HG03439 (cell line): Measurements from ENCODE around the gene PPP6R1.
"Not testable (repeated sequence)": the region's sequence is repeated elsewhere in the genome, so short reads cannot be mapped to it uniquely, and the experiment has no call there.

Experiments
- ATAC-seq: cut with Tn5 transposase; IDR thresholded peaks from one replicate; pipeline ENCODE4 v1.9.1; 2021; ENCODE audit warnings: mild to moderate bottlenecking, moderate library complexity; ENCODE audit not compliant: unreplicated experiment

PPP6R1 gene

DNA sequence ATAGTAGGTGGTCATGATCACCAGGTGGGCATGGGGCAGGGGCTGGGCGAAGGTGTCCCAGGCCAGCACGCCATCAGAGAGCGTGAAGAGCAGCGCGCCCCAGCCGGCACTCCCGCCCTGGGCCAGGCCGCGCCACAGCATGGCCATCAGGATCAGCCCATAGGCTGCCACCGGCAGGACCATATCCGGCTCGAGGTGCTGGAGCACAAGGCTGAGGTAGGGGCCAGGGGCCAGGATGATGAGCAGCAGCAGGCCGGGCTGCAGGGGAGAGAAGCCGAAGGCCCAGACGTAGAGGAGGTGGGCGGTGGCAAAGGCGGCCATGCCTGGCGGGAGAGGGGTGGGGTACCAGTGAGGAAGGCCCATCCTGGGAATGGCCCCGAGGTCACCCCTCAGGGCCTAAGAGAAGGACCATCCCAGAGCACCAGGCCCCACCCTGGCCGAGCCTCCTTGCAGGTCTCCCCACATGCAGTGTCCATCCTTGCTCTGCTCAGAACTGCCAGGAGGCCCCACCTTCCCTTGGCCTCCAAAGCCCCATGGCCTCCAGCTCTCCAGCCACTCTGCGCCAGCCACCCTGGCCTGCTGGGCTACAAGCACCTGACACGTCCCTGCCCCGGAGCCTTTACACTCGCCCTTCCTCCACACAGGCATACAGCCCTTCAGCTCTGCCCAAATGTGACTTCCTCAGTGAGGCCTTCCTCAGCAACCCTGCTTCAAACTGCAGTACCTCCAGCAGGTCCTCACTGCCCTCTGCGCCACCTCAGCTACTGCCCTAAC, 31.4 kb downstream of the PPP6R1 start:
- ATAC-seq = no peak

DNA sequence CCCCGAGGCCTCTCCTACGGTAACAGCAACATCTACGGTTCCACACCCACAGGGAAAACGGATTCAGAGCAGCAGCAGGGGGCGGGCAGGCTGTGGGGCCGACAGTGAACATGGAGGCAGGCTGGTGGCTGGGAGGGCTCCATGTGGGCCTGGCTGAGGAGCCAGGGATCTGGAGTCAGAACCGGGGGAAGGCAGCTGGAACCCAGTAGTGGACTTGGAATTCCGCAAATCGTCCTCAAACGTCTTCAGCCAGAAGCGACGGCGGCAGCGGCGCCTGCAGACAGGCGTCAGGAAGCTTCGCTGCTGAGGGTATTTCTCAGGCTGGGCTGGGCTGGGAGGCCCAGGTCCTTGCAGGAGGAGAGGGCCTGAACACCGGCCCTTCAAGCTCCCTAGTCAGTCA, 32.0 kb downstream of the PPP6R1 start:
- ATAC-seq = no peak

- ATAC-seq = no peak
These were observed 32.5 kb downstream of the PPP6R1 start for GRCh38 chr19:55226273-55226672.

GRCh38 chr19:55225415-55225958, 33.3 kb downstream of the PPP6R1 start:
- ATAC-seq = no peak

DNA sequence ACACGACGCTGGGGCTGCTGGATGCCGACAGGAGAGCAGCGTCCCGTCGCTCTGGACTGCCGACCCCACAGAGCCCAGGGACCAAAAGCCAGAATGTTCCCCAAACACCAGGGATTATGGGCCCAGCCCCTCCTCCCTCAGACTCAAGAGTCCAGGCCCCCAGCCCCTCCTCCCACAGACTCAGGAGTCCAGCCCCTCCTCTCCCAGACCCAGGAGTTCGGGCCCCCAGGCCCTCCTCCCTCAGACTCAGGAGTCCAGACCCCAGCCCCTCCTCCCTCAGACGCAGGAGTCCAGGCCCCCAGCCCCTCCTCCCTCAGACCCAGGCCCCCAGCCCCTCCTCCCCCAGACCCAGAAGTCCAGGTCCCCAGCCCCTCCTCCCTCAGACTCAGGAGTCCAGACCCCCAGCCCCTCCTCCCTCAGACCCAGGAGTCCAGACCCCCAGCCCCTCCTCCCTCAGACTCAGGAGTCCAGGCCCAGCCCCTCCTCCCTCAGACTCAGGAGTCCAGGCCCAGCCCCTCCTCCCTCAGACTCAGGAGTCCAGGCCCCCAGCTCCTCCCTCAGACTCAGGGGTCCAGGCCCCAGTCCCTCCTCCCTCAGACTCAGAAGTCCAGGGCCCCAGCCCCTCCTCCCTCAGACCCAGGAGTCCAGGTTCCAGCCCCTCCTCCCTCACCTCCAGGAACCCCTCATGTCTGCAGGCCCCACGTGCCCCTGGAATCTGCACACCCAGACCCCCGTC, 34.0 kb downstream of the PPP6R1 start:
- not testable (repeated sequence) for ATAC-seq

DNA sequence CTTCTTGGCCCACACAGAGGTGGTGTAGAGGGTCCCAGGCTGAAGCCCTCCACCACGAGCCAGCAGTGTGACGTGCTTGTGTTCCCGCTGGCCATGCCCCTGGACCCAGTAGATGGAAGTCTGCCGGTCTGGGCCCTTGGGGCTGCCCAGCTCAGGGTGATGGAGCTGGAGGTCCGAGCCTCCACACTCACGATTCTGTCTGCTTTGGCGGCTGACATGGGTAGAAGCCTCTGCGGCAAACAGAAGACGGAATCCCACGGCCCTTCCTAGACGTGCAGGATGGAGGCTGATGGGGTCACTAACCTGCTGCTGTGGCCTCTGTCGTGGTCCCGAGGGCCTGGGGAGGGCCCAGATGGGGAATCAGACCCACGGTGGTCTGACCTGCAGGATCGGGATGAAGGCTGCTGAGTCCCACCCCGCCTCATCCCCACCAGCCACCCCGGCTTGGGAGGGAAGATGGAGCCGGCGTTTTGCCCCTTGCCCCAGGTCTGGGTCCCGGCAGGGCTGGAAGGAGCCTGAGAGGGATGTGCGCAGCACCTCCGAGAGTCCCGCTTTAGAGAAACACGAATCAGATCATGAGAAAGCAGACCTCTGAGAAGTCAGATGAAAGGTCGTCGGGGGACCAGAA, 34.7 kb downstream of the PPP6R1 start:
- no peak for ATAC-seq

GRCh38 chr19:55223291-55224037, 35.4 kb downstream of the PPP6R1 start:
- ATAC-seq = no peak

DNA sequence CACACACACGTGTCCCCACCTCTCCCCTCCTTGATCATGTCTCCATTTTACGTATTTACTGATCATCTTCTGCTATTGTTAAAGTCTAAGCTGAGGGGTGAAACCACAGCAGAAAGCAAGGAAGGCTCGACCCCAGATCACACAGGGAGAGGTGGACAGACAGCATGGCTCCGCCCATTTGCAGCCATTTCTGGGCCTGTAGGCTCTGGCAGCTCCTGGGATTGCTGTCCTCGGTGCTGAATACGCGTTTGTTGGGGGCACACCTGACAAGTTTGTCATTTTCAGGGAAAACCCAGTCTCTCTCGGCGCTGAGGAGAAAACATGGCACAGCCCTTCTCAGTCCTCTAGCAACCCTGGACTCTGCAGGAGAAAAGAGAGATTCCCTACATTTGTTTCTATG, 38.3 kb downstream of the PPP6R1 start:
- ATAC-seq = no peak

DNA sequence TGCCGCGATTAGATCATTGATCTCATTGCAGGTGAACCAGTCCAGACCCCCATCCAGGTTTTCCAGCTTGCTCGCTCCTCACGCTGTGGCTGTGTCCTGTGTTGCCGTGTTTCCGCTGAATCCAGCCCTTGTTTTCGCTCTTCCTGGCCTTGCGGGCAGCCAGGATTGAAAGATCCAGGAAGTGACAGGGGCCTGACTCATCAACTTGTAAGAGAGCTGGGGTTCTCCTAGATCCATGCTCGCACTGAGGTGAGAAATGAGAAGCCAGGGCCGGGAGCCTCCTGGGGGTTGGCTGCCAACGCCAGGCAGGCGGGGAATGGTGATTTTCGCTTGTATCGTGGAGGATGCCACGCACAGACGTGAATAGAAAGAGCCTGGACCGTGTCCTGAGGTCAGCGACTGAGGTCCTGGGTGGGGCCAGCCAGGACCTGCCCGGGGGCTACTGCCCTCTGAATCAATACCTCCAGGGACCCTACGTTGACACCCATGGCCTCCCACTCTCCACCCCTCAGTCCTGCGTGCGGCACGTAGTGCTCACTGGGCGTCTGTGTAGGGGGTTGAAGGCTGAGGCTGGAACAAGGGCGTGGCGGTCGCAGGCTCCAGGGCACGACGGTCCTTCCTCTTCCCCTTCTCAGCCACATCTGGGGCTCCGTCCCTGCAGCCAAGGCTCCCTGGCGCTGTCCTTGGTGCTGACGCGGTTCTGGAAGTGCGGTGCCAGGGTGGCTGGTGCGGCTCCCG, 42.2 kb downstream of the PPP6R1 start:
- ATAC-seq = no peak

DNA sequence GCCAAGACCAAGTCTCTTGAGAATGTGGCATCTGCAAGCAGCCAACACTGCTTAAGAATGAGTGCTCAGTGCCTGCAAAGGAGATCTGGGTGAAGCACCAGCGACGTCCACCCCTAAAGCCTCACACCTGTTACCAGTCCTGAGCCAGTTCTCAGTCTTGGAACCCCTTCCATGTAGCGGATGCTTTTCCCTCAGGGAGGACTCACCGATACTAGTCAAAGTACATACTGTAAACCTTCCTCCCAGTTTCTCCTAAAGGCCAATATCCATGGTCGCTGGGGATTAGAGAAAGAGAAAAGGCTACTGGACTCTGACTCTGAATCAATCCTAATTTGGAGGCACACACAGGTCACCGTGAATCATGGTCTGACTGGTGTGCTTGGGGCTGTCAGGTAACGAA, 45.3 kb downstream of the PPP6R1 start:
- no peak for ATAC-seq

DNA sequence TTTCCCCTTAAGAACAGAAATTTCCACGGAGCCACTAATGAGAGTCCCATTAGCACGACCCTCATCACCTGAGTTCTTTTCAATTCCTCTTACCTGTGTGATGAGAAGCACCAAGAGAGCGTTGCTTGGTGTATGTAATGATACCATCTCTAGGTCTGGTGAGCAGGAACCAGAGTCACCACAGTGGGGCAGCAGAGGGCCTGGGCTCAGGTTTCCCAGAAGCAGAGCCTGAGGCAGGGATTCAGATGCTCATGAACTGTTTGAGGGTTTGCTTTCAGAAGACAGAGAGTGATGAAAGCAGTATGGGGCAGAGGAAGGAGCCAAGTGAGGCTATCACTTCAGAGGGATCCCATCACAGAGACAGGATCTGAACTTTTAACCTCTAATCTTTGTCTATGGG, 46.4 kb downstream of the PPP6R1 start:
- ATAC-seq = no peak

DNA sequence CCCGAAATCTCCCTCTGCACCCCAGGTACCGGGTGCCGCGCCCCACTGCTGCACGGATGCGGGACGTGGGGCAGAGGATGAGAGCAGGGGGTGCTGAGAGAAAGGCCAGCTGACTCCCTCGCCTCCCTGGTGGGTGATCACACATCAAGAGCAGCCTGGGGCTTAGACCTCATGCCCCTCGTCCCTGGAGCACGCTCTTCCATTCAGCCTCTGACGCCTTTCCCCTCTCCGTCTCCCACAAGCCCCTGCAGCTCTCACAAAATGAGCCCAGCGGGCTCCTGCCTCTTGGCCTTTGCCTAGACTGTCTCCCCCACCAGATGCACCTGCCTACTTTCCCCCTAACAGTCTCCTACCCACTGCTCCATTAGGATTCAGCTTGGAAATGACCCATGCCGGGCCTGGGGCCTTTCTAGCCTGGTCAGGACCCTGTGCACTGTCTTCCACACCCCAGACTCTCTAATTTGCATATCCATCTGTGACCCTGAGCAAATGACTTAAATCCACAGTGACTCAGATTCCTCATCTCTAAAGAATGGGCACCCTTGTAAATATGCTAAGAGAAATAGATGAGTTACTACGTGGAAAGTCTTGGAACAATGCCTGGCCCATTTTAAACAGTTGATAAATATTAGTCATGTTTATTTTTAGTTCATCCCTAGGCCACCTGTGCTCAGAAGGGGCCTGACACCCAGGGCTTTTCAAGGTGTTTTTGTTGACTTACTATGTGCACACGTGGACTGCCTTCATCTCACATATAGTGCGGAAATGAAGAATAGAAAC, 48.9 kb downstream of the PPP6R1 start:
- ATAC-seq = no peak

DNA sequence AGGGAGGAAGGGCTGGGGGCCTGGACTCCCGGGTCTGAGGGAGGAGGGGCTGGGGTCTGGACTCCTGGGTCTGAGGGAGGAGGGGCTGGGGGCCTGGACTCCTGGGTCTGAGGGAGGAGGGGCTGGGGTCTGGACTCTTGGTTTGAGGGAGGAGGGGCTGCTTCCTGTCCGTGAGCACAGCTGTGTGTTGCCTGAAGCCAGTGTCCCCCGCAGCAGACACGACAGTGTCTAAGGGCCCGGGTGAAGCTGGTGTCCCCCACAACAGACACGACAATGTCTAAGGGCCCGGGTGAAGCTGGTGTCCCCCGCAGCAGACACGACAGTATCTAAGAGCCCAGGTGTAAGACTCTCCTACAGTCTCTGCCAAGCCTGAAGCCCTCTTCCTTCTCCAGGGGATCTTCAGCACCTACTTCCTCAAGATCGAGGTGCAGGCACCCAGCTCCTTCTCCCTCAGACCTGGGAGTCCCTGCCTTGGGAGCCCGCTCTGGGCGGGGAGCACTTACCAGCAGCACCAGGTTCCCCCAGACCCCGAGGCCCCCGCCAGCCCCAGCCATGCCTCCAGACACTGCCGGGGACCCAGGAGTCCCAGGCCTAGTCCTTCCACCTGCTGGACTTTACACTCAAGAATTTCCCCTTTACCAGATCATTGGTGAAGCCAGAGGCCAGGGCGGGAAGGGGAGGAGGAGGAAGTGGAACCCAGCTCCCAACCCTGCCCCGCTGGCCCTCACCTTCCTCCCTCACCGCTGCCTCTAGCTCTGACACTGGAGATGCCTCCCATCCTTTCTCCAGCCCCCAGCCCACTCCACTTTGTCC, 49.7 kb downstream of the PPP6R1 start, which contains the start of gene PTPRH:
Gene PTPRH (minus strand): TSS at position 622 of the 813 bp plus-strand sequence. CDS start 68 bp downstream, at position 554.
- no peak for ATAC-seq

GRCh38 chr19:55206664-55207500, 51.9 kb downstream of the PPP6R1 start:
- no peak for ATAC-seq

DNA sequence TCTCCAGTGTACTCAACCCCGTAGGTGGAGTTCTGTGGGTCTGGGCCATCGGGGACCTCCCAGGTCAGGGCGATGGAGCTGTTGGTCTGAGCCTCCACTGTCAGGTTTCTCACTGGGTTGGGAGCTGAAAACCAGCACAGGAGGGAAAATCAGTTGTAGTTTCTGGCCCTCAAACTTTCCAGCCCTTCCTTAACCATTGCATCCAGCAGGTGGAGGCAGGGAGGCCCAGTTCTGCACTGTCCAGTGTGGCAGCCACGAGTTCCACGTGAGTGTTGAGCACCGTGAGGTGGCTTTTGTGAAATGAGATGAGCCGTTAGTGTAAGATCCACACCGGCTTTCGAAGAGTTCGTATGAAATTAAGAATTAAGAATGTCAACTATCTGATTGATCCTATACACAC, 56.6 kb downstream of the PPP6R1 start:
- ATAC-seq = not testable (repeated sequence)

DNA sequence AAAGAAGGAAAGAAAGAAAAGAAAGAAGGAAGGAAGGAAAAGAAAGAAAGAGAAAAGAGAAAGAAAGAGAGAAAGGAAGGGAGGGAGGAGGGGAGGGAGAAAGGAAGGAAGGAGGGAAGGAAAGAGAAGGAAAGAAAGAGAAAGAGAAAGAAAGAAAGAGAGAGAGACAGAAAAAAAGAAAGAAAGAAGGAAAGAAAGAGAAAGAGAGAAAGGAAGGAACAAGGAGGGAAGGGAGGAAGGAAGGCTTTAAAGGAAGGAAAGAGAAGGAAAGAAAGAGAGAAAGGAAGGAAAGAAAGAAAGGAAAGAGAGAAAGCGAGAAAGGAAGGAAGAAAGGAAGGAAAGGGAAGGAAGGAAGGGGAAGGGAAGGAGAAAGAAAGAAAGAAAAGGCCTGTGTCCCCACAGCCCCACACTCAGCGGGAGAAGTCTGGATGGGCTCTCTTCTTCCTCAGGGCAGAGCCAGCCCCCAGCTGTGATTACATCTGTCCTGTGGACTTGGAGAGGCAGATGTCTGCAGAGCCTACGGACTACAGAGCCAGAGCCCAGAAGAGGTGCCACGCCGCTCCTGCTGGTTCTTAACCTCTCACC, 59.1 kb downstream of the PPP6R1 start:
- ATAC-seq = no peak

GRCh38 chr19:55198651-55199050, 60.2 kb downstream of the PPP6R1 start:
- ATAC-seq = no peak
